NCI-H526 (cell line): ENCODE measurements around the gene CPM.
"Not testable (repeated sequence)": the region's sequence is repeated elsewhere in the genome, so short reads cannot be mapped to it uniquely, and the experiment has no call there.

Experiments used
- DNase-seq, 2 experiments: peaks; one replicate each; lab custom pipeline; 2025; lab: John Stamatoyannopoulos, UW

CPM gene

GRCh38 chr12:68825569-68826217 is 107.3 kb downstream of the CPM start:
- DNase-seq, result no peak

- DNase-seq, result no peak
Observed at GRCh38 chr12:68824597-68825250, 108.2 kb downstream of the CPM start.

GRCh38 chr12:68824131-68824530 is 108.8 kb downstream of the CPM start:
- DNase-seq, result no peak

GRCh38 chr12:68823696-68824095 is 109.3 kb downstream of the CPM start:
- DNase-seq, result no peak

- DNase-seq, result no peak
Observed at GRCh38 chr12:68821357-68822188, 111.4 kb downstream of the CPM start.

GRCh38 chr12:68819481-68819880 is 113.5 kb downstream of the CPM start:
- not testable (repeated sequence) for DNase-seq

- DNase-seq, result no peak
Observed at GRCh38 chr12:68815928-68816800, 116.8 kb downstream of the CPM start.

- DNase-seq, result no peak
Observed at GRCh38 chr12:68815232-68815927, 117.6 kb downstream of the CPM start.

GRCh38 chr12:68814490-68815231 is 118.3 kb downstream of the CPM start:
- no peak for DNase-seq

- no peak for DNase-seq
Observed at GRCh38 chr12:68813242-68813593, 119.8 kb downstream of the CPM start.

GRCh38 chr12:68812553-68813241 is 120.3 kb downstream of the CPM start:
- no peak for DNase-seq

GRCh38 chr12:68811573-68811972 is 121.4 kb downstream of the CPM start:
- not testable (repeated sequence) for DNase-seq

- DNase-seq, result not testable (repeated sequence)
Observed at GRCh38 chr12:68810027-68810389, 123.0 kb downstream of the CPM start.

GRCh38 chr12:68809190-68810026 is 123.6 kb downstream of the CPM start:
- no peak for DNase-seq

- peak; percentile 92 to 95 for DNase-seq
Observed at GRCh38 chr12:68808388-68809189, 124.4 kb downstream of the CPM start.

GRCh38 chr12:68807576-68808387 is 125.2 kb downstream of the CPM start, which contains the start of gene MDM2:
Gene MDM2 (plus strand): TSS chr12:68808177. CDS start chr12:68808478, 301 bp downstream.
- peak; percentile 85 to 97 for DNase-seq

GRCh38 chr12:68807274-68807575 is 125.7 kb downstream of the CPM start:
- DNase-seq, result peak in 1 of 2 experiments; percentile 61
